ENCODE results near the gene GGT1.

GGT1 gene

GRCh38 chr22:24564376-24565058, 38.5 kb upstream of the GGT1 start:
- no peak overlapping the region for H3K4me3 ChIP-seq (ENCODE audit: low read length)
- TF ChIP-seq CTCF (IDR thresholded peaks at IDR 0.05; ENCODE audit: insufficient read depth, low read depth, low read length, missing control alignments) = no peak

GRCh38 chr22:24565077-24565476, 37.9 kb upstream of the GGT1 start:
- no peak for TF ChIP-seq CTCF (IDR thresholded peaks at IDR 0.05; ENCODE audit: insufficient read depth, low read depth, low read length, missing control alignments)
- no peak for DNase-seq (ENCODE audit: low read depth)
- no peak overlapping the region for H3K4me3 ChIP-seq (ENCODE audit: low read length)

More at GRCh38 chr22:24564376-24565058, 38.5 kb upstream of the GGT1 start:
- no peak for DNase-seq (ENCODE audit: low read depth)

- no peak overlapping the region for H3K4me3 ChIP-seq (ENCODE audit: low read length)
- no peak for DNase-seq (ENCODE audit: low read depth)
- TF ChIP-seq CTCF (IDR thresholded peaks at IDR 0.05; ENCODE audit: insufficient read depth, low read depth, low read length, missing control alignments) = no peak
Observed at GRCh38 chr22:24566899-24567511, 36.0 kb upstream of the GGT1 start.

- no peak overlapping the region for H3K4me3 ChIP-seq (ENCODE audit: low read length)
- DNase-seq (ENCODE audit: low read depth) = no peak
- no peak for TF ChIP-seq CTCF (IDR thresholded peaks at IDR 0.05; ENCODE audit: insufficient read depth, low read depth, low read length, missing control alignments)
Observed at GRCh38 chr22:24567668-24568067, 35.3 kb upstream of the GGT1 start.

GRCh38 chr22:24571266-24571665, 31.7 kb upstream of the GGT1 start:
- DNase-seq (ENCODE audit: low read depth) = no peak
- no peak overlapping the region for H3K4me3 ChIP-seq (ENCODE audit: low read length)
- no peak for TF ChIP-seq CTCF (IDR thresholded peaks at IDR 0.05; ENCODE audit: insufficient read depth, low read depth, low read length, missing control alignments)

- TF ChIP-seq CTCF (IDR thresholded peaks at IDR 0.05; ENCODE audit: insufficient read depth, low read depth, low read length, missing control alignments) = no peak
- DNase-seq (ENCODE audit: low read depth) = peak; percentile 53
- no peak overlapping the region for H3K4me3 ChIP-seq (ENCODE audit: low read length)
Observed at GRCh38 chr22:24576778-24577177, 26.2 kb upstream of the GGT1 start.

All from epithelial cell of esophagus (primary cell).